ENCODE data around the gene GNPDA1.

DNA sequence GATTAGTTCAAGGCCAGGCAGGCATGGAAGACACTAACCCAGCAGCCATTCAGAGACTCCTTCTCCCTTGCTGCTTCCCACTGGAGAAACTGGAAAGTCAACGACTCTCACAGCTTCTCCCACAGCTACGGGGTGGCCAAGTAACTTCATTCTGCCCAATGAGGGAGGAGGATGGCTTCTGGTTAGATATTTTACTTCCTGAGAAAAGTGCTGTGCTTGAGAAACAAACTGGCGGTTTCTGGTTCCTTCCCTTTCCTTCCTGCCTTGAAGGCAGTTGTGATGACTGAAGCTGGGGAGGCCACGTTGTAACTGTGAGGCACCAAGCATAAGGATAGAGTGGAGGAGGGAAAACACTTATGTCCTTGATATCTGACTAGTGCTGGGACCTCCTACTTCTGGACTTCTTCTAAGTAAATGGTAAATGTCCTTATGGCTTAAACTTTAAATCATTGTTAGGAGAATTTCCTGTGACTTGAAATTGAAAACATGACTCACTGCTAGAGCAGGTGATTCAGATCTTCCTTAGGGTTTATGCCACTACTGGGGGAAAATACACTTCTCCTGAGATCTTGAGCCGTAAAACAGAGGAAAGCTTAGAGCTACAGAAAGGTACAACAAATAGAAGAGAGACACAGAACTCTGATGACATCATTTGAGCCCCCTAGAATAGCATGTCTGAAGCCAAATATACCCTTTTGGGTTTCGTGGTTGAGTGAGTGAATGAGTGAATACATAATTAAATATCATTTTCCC is 3.1 kb upstream of the GNPDA1 start:
- TF ChIP-seq, protein P1, sequence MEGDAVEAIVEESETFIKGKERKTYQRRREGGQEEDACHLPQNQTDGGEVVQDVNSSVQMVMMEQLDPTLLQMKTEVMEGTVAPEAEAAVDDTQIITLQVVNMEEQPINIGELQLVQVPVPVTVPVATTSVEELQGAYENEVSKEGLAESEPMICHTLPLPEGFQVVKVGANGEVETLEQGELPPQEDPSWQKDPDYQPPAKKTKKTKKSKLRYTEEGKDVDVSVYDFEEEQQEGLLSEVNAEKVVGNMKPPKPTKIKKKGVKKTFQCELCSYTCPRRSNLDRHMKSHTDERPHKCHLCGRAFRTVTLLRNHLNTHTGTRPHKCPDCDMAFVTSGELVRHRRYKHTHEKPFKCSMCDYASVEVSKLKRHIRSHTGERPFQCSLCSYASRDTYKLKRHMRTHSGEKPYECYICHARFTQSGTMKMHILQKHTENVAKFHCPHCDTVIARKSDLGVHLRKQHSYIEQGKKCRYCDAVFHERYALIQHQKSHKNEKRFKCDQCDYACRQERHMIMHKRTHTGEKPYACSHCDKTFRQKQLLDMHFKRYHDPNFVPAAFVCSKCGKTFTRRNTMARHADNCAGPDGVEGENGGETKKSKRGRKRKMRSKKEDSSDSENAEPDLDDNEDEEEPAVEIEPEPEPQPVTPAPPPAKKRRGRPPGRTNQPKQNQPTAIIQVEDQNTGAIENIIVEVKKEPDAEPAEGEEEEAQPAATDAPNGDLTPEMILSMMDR (IDR thresholded peaks at IDR 0.05) = no peak
- no peak for TF ChIP-seq POLR2AphosphoS5 (IDR thresholded peaks at IDR 0.05)
